Skeletal muscle tissue (tissue), 4 donors: ENCODE measurements around the gene DBN1. TPM values are rescaled to one million over a fixed set of nuclear protein-coding genes. Genes with fewer than 3 reads are reported as not detected.

ENCODE experiments used
- H3K27ac ChIP-seq: one replicate; pipeline ENCODE4 v1.7.0; 2013; ENCODE audit warnings: mild to moderate bottlenecking, low read depth, low read length, inconsistent platforms
- H3K27me3 ChIP-seq, 3 donors: one replicate each; pipeline ENCODE4 v1.7.0; 2013; ENCODE audit warnings: low read length in 3 of 3; ENCODE audit not compliant: control insufficient read depth in 3 of 3, insufficient read depth in 3 of 3
- H3K36me3 ChIP-seq, 3 donors: one replicate each; pipeline ENCODE4 v1.7.0; 2013; ENCODE audit warnings: low read length in 3 of 3; ENCODE audit not compliant: control insufficient read depth in 3 of 3, insufficient read depth in 3 of 3
- H3K4me1 ChIP-seq, 3 donors: one replicate each; pipeline ENCODE4 v1.7.0; 2013; ENCODE audit warnings: low read length in 3 of 3, mild to moderate bottlenecking in 3 of 3; ENCODE audit not compliant: control insufficient read depth in 3 of 3, insufficient read depth in 3 of 3
- H3K4me3 ChIP-seq, 3 donors: one replicate each; pipeline ENCODE4 v1.7.0; 2013; ENCODE audit warnings: low read length in 3 of 3
- H3K9ac ChIP-seq, 3 donors: one replicate each; pipeline ENCODE4 v1.7.0; 2013; ENCODE audit warnings: low read length in 3 of 3, mild to moderate bottlenecking in 3 of 3, moderate library complexity in 2 of 3, low read depth in 1 of 3
- H3K9me3 ChIP-seq, 3 donors: one replicate each; pipeline ENCODE4 v1.7.0; 2013; ENCODE audit warnings: low read length in 3 of 3; ENCODE audit not compliant: control insufficient read depth in 3 of 3
- total RNA-seq: library from RNA; depleted of rRNA; stranded (reverse); fragments of >200 nt; gene quantifications from one replicate; pipeline ENCODE4 v1.2.3, GENCODE V29; 2014
- donor health status: Osteomylitis.

The DBN1 gene
- total RNA-seq, 1 donor from 2014 or later, result 108 TPM

- Histone ChIP-seq H3K4me1 (peaks cover 6 to 8% (median 6%) of the 10 kb centered on the region in 3 donors), H3K27me3 (peaks cover 3 to 15% (median 14%) of the 10 kb centered on the region in 3 donors), H3K4me3 (no peak within 1 kb of the TSS), H3K36me3 (no peaks in the 10 kb centered on the region), H3K27ac (no peak within 1 kb of the TSS), H3K9me3 (no peaks in the 10 kb centered on the region), H3K9ac (no peak within 1 kb of the TSS)
Measured at GRCh38 chr5:177409043-177409801, 64.2 kb downstream of the DBN1 start, which contains the start of gene F12. TSS of gene F12 (minus strand) at chr5:177409564. CDS start at chr5:177409527, 37 bp downstream.

Other genes with a start within 250 kb of the DBN1 start
- 12.0 TPM for gene RAB24, start 169.9 kb downstream of the DBN1 start, total RNA-seq
- gene PRELID1, start 169.8 kb downstream of the DBN1 start, total RNA-seq, result 39.1 TPM
- gene MXD3, start 161.7 kb downstream of the DBN1 start, total RNA-seq, result 5.7 TPM
- gene LMAN2, start 122.0 kb downstream of the DBN1 start, total RNA-seq, result 124 TPM
- 12.5 TPM for gene RGS14, start 115.7 kb downstream of the DBN1 start, total RNA-seq
- not detected for gene SLC34A1, start 89.2 kb downstream of the DBN1 start, total RNA-seq
- gene PFN3, start 73.0 kb downstream of the DBN1 start, total RNA-seq, result not detected
- not detected for gene F12, start 64.1 kb downstream of the DBN1 start, total RNA-seq
- 12.5 TPM for gene GRK6, start 47.0 kb downstream of the DBN1 start, total RNA-seq
- 0.52 TPM for gene PRR7, start 26.8 kb downstream of the DBN1 start, total RNA-seq
- gene PDLIM7, start 24.0 kb upstream of the DBN1 start, total RNA-seq, result 44.9 TPM
- gene DOK3, start 36.2 kb upstream of the DBN1 start, total RNA-seq, result 5.7 TPM
- gene DDX41, start 43.3 kb upstream of the DBN1 start, total RNA-seq, result 33.9 TPM
- gene FAM193B, start 80.9 kb upstream of the DBN1 start, total RNA-seq, result 11.0 TPM
- 37.6 TPM for gene TMED9, start 118.6 kb upstream of the DBN1 start, total RNA-seq
- gene B4GALT7, start 126.5 kb upstream of the DBN1 start, total RNA-seq, result 12.0 TPM